PC-9 (cell line): Measurements from ENCODE around the gene NUDT7. TPM values are rescaled to one million over a fixed set of nuclear protein-coding genes. Genes with fewer than 3 reads are reported as not detected.

ENCODE experiments used
- BruUV-seq: library from RNA; stranded (reverse); fragments of 400-500 nt; replicated peaks from 2 replicates; lab custom pipeline; 2021; lab: Mats Ljungman, UMichigan
- CTCF ChIA-PET: fragments of 300-600 bp; sonication (Branson Sonifier 250); formaldehyde crosslinking; loops from one replicate; lab custom pipeline; 2022; ENCODE audit warnings: antibody characterized with exemption; lab: Charles Lee
- POLR2A ChIA-PET: fragments of 300-600 bp; sonication (Branson Sonifier 250); formaldehyde crosslinking; loops from one replicate; lab custom pipeline; 2022; ENCODE audit warnings: antibody characterized with exemption; ENCODE audit not compliant: unreplicated experiment; lab: Charles Lee
- DNase-seq, 2 experiments: peaks; one replicate each; pipeline versions ENCODE4 v3.0.0 to v3.0.0-alpha.2; 2015 to 2022; ENCODE audit warnings: mixed read lengths in 1 of 2
- H2AFZ ChIP-seq: fragments of 200-600 bp; sonication (generic); 2 replicates; pipeline ENCODE4 v1.8.1; 2017; ENCODE audit warnings: antibody characterized with exemption
- H3F3A ChIP-seq: fragments of 200-600 bp; sonication (generic); 2 replicates; pipeline ENCODE4 v1.8.1; 2017; ENCODE audit warnings: antibody characterized with exemption, mild to moderate bottlenecking, low read depth; ENCODE audit not compliant: insufficient read depth
- H3K27ac ChIP-seq: fragments of 200-600 bp; sonication (generic); 2 replicates; pipeline ENCODE4 v1.6.1; 2016; ENCODE audit warnings: mixed run types
- H3K27me3 ChIP-seq: fragments of 200-600 bp; sonication (generic); 2 replicates; pipeline ENCODE4 v1.6.1; 2016; ENCODE audit warnings: low read depth, mixed run types; ENCODE audit not compliant: insufficient read depth
- H3K36me3 ChIP-seq: fragments of 200-600 bp; sonication (generic); 2 replicates; pipeline ENCODE4 v1.6.1; 2016; ENCODE audit warnings: low read depth, mixed run types
- H3K4me1 ChIP-seq: fragments of 200-600 bp; sonication (generic); replicated peaks from 2 replicates; pipeline ENCODE4 v1.6.1; 2016; ENCODE audit warnings: mixed run types; ENCODE audit not compliant: insufficient read depth
- H3K4me2 ChIP-seq: fragments of 200-600 bp; sonication (generic); 2 replicates; pipeline ENCODE4 v1.6.1; 2017; ENCODE audit warnings: mixed run types
- H3K4me3 ChIP-seq: fragments of 200-600 bp; sonication (generic); 2 replicates; pipeline ENCODE4 v1.6.1; 2016; ENCODE audit warnings: mixed run types
- H3K79me2 ChIP-seq: fragments of 200-600 bp; sonication (generic); 2 replicates; pipeline ENCODE4 v1.6.1; 2017; ENCODE audit warnings: low read depth, mixed run types
- H3K9me2 ChIP-seq: fragments of 200-600 bp; sonication (generic); 2 replicates; pipeline ENCODE4 v1.8.1; 2017; ENCODE audit warnings: mild to moderate bottlenecking; ENCODE audit not compliant: insufficient read depth
- H3K9me3 ChIP-seq: fragments of 200-600 bp; sonication (generic); 2 replicates; pipeline ENCODE4 v1.8.1; 2016; ENCODE audit warnings: low read depth; ENCODE audit not compliant: insufficient read depth
- H4K20me1 ChIP-seq: fragments of 200-600 bp; sonication (generic); 2 replicates; pipeline ENCODE4 v1.8.1; 2017; ENCODE audit not compliant: insufficient read depth
- EZH2 ChIP-seq: fragments of 200-600 bp; sonication (generic); IDR thresholded peaks from 2 replicates; pipeline ENCODE4 v1.8.0; 2017; ENCODE audit warnings: antibody characterized with exemption, low read depth
- intact Hi-C: fragments of 100-400 bp; cut with micrococcal nuclease; formaldehyde crosslinking; loops from one replicate; pipeline ENCODE4 v1.10.0; 2022; ENCODE audit not compliant: unreplicated experiment
- total RNA-seq: library from RNA; stranded (reverse); gene quantifications from 2 replicates; pipeline ENCODE4 v1.2.3, GENCODE V29; 2021
- TF ChIP-seq, protein P1 (sequence below): fragments of 200-600 bp; sonication (generic); conservative IDR thresholded peaks from 2 replicates; pipeline ENCODE4 v1.6.1; 2017; ENCODE audit warnings: mixed run types, antibody characterized with exemption, mild to moderate bottlenecking, moderate library complexity

NUDT7 gene
- total RNA-seq, 1 experiment from 2014 or later: not detected

- H3K36me3 ChIP-seq: no peaks in the 10 kb centered on the region
- no peak for DNase-seq
- CTCF ChIA-PET: no interaction called here
- no peaks in the 10 kb centered on the region for H3K9me3 ChIP-seq
- no peaks in the 10 kb centered on the region for H3K79me2 ChIP-seq
- H3K27ac ChIP-seq: no peak overlapping the region
- TF ChIP-seq, protein P1, sequence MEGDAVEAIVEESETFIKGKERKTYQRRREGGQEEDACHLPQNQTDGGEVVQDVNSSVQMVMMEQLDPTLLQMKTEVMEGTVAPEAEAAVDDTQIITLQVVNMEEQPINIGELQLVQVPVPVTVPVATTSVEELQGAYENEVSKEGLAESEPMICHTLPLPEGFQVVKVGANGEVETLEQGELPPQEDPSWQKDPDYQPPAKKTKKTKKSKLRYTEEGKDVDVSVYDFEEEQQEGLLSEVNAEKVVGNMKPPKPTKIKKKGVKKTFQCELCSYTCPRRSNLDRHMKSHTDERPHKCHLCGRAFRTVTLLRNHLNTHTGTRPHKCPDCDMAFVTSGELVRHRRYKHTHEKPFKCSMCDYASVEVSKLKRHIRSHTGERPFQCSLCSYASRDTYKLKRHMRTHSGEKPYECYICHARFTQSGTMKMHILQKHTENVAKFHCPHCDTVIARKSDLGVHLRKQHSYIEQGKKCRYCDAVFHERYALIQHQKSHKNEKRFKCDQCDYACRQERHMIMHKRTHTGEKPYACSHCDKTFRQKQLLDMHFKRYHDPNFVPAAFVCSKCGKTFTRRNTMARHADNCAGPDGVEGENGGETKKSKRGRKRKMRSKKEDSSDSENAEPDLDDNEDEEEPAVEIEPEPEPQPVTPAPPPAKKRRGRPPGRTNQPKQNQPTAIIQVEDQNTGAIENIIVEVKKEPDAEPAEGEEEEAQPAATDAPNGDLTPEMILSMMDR: no peak
- no peak for TF ChIP-seq EZH2
- H3K9me2 ChIP-seq: no peaks in the 10 kb centered on the region
- H3F3A ChIP-seq: no peaks in the 10 kb centered on the region
- H3K4me2 ChIP-seq: no peak overlapping the region
- H3K4me3 ChIP-seq: no peak overlapping the region
- no peak overlapping the region for H2AFZ ChIP-seq
- POLR2A ChIA-PET: no interaction called here
- no peaks in the 10 kb centered on the region for H3K4me1 ChIP-seq
- no peaks in the 10 kb centered on the region for H4K20me1 ChIP-seq
- intact Hi-C loops: no loop called here
- H3K27me3 ChIP-seq: peaks cover 16% of the 10 kb centered on the region; the same call in 1 of the 2 replicates
- BruUV-seq: no TSS peak
Measured at GRCh38 chr16:77739559-77739892, 17.2 kb downstream of the NUDT7 start.

DNA sequence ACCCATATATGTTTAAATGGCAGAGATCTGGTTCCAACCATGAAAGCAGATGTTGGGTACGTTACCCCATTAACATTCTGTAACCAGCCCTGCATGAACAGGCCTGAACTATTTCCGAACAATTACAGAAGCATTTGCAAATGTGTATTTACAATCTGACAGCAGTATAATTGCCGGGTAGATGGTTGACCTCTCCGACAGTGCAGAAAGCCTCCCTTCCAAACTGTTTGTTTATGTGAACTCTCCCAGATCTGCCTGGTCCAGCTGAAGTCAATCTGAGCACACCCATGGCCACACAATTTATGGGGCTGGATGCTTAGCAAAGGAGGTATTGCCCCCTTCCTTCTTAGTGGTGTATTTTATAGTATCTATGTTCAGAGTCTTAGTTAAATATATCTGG is 21.8 kb downstream of the NUDT7 start:
- H3K27ac ChIP-seq: no peak overlapping the region
- CTCF ChIA-PET: no interaction called here
- intact Hi-C loops: no loop called here
- TF ChIP-seq, protein P1: no peak
- no peak for TF ChIP-seq EZH2
- H4K20me1 ChIP-seq: no peaks in the 10 kb centered on the region
- H3K9me2 ChIP-seq: no peaks in the 10 kb centered on the region
- H3K79me2 ChIP-seq: no peaks in the 10 kb centered on the region
- DNase-seq: no peak
- H3K27me3 ChIP-seq: peaks cover 33% of the 10 kb centered on the region; the same call in 1 of the 2 replicates
- no peaks in the 10 kb centered on the region for H3K36me3 ChIP-seq
- H3F3A ChIP-seq: no peaks in the 10 kb centered on the region
- H3K4me1 ChIP-seq: no peaks in the 10 kb centered on the region
- BruUV-seq: no TSS peak
- no peak overlapping the region for H3K4me2 ChIP-seq
- no peak overlapping the region for H3K4me3 ChIP-seq
- POLR2A ChIA-PET: no interaction called here
- no peaks in the 10 kb centered on the region for H3K9me3 ChIP-seq
- H2AFZ ChIP-seq: no peak overlapping the region

GRCh38 chr16:77745972-77746371 is 23.7 kb downstream of the NUDT7 start:
- no TSS peak for BruUV-seq

More at GRCh38 chr16:77745972-77746371, 23.7 kb downstream of the NUDT7 start:
- Histone ChIP-seq H3F3A (no peaks in the 10 kb centered on the region), H3K79me2 (no peaks in the 10 kb centered on the region), H3K36me3 (no peaks in the 10 kb centered on the region), H4K20me1 (no peaks in the 10 kb centered on the region), H3K4me2 (no peak overlapping the region), H3K27ac (no peak overlapping the region), H3K27me3 (peaks cover 33% of the 10 kb centered on the region; the same call in 1 of the 2 replicates), H3K4me3 (no peak overlapping the region), H2AFZ (no peak overlapping the region), H3K4me1 (no peaks in the 10 kb centered on the region), H3K9me3 (no peaks in the 10 kb centered on the region), H3K9me2 (no peaks in the 10 kb centered on the region; the same call in 1 of the 2 replicates)
- no peak for DNase-seq
- ChIA-PET POLR2A (no interaction called here), CTCF (no interaction called here)
- intact Hi-C loops: no loop called here
- TF ChIP-seq, protein P1: no peak
- no peak for TF ChIP-seq EZH2
